GM12878 (cell line): Measurements from ENCODE around the gene DYRK4.

Experiments used
- CTCF ChIP-seq, 3 experiments: IDR thresholded peaks in 2 of 3; conservative IDR thresholded peaks in 1 of 3; 2 replicates each; pipeline ENCODE4 v1.5.1; 2011; ENCODE audit warnings: low read depth in 3 of 3, low read length in 3 of 3, mild to moderate bottlenecking in 3 of 3, control low read depth in 2 of 3, moderate library complexity in 2 of 3, inconsistent platforms in 1 of 3, mixed read lengths in 1 of 3; ENCODE audit not compliant: control insufficient read depth in 2 of 3, insufficient read depth in 1 of 3; ENCODE audit errors: extremely low read depth in 1 of 3
- CUX1 ChIP-seq: IDR thresholded peaks from 2 replicates; pipeline ENCODE4 v1.6.1; 2012; ENCODE audit warnings: improper control_type of control experiment, low read depth, low read length; ENCODE audit not compliant: insufficient replicate concordance
- E2F8 ChIP-seq: fragments of 450-650 bp; IDR thresholded peaks from 2 replicates; pipeline ENCODE4 v1.6.1; 2018; ENCODE audit warnings: mild to moderate bottlenecking, low read depth, moderate library complexity; ENCODE audit not compliant: partially characterized antibody
- ELK1 ChIP-seq: IDR thresholded peaks from 2 replicates; pipeline ENCODE4 v1.6.1; 2012; ENCODE audit warnings: low read depth, low read length, improper control_type of control experiment
- NFYB ChIP-seq: IDR thresholded peaks from 2 replicates; pipeline ENCODE4 v1.6.1; 2011; ENCODE audit warnings: low read depth, mild to moderate bottlenecking, low read length, improper control_type of control experiment, moderate library complexity; ENCODE audit not compliant: insufficient read depth
- RAD21 ChIP-seq: IDR thresholded peaks from 2 replicates; pipeline ENCODE4 v1.6.1; 2011; ENCODE audit warnings: mild to moderate bottlenecking, low read depth, low read length, moderate library complexity; ENCODE audit not compliant: insufficient read depth
- RFX5 ChIP-seq: IDR thresholded peaks from 2 replicates; pipeline ENCODE4 v1.6.1; 2011; ENCODE audit warnings: low read depth, low read length, improper control_type of control experiment
- TBL1XR1 ChIP-seq: IDR thresholded peaks from 2 replicates; pipeline ENCODE4 v1.6.1; 2012; ENCODE audit warnings: low read depth, low read length, improper control_type of control experiment

GRCh38 chr12:4558171-4558570 is 3.8 kb upstream of the DYRK4 start:
- TF ChIP-seq CUX1 (no peak), TBL1XR1 (no peak), ELK1 (no peak), RFX5 (no peak), CTCF (IDR thresholded peaks at IDR 0.05 in 2 of 3, conservative IDR thresholded peaks at IDR 0.05 in 1 of 3; ENCODE audit: control insufficient read depth in 2 of 3, extremely low read depth in 1 of 3, insufficient read depth in 1 of 3, low read depth in 3 of 3, low read length in 3 of 3) (no peak), E2F8 (no peak), NFYB (no peak), RAD21 (no peak)
